OCI-M2 (cell line): Measurements from ENCODE around the gene ACTG1.
A peak's percentile ranks its signal among the peaks of the same experiment; 100 is the strongest.

ENCODE experiments used
- DNase-seq: peaks from one replicate; lab custom pipeline; 2025; ENCODE audit not compliant: unreplicated experiment; lab: John Stamatoyannopoulos, UW

The ACTG1 gene

DNA sequence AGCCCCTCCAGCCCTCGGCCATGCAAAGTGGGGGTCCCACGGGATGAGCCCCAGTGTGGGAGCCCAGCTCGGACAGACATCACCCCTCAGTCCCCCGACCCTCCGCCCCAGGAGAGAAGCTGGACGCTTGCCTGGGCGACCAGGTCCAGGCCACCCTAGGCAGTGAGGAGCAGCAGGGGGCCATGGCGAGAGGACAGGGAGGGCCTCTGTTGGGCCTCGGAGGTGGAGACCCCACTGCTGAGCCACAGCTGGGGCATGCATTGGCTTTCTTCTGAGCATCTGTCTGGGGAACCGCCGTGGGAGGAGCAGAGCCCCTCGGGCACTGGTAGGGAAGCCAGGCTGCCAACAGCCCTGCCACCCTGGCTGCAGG lies 13.0 kb downstream of the ACTG1 start:
- no peak for DNase-seq

GRCh38 chr17:81498953-81499600 lies 13.5 kb downstream of the ACTG1 start:
- DNase-seq: no peak

DNA sequence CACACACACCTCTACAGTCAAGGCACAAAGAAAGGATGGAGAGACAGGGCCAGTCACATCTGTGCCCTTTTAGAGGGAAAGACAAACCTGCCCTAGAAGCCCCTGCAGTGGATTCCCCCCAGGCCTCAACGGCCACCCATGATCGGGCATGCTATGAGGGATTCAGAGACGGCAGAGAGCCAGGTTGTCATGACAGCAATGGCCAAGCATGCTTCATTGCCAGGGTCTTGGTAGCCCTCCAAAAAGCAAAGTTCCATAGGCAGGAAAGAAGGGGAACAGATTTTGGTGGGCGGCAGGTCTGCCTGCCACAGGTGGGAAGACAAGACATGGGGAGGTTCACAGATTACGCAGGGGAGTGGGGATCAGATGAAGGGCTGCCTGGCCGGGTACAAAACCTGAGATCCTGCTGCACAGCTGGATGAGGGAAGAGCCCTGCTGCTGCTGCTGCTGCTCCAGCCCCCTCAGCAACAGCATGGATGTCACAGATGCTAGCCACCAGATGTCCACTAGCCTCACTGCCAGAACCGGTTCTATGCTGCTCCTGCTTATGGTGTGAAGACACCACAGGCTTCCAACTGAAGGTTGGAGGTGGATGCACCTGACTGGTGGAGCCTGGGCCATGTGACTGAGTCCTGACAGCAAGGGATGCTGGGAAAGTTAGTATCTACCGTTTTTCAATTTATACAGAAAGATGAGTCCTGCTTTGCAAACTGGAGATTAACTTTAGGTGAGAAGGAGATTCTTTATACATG lies 17.8 kb downstream of the ACTG1 start:
- DNase-seq: no peak

DNA sequence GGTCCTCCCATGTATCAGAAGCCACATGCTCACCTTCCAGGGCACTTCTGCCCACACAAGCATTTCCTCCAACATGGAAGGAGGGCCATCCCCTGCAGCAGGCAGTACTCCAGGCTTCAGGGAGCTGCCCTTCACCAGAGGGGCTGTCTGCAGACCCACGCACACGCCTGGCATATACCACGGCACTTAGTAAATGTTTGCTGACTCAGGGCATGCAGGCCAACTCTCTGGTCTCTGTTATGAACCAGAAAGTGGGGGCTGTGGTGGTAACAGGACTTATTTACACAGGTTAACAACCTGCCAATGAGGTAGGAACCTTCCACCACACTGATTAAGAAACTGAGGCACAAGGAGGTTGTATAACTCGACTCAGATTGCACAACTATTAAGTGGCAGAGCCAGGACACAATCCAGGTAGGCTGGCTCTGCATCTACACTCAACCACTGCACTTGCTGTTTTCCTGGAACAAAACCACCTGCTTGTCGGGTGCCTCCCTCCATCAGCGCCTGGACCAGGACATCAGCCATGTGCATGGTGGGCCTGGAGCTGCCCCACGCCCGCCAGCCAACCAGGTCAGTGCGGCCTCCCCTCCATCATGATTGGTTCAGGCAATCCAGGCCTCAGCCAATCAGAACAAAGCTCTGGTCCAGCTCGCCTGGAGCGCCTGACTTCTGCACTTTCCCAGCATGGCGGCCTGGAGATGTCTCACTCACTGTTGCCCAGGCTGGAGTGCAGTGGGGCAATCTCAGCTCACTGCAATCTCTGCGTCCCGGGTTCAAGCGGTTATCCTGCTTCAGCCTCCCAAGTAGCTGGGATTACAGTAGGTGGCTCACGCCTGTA lies 19.2 kb downstream of the ACTG1 start:
- no peak for DNase-seq

GRCh38 chr17:81492706-81493105 lies 19.9 kb downstream of the ACTG1 start:
- DNase-seq: no peak

DNA sequence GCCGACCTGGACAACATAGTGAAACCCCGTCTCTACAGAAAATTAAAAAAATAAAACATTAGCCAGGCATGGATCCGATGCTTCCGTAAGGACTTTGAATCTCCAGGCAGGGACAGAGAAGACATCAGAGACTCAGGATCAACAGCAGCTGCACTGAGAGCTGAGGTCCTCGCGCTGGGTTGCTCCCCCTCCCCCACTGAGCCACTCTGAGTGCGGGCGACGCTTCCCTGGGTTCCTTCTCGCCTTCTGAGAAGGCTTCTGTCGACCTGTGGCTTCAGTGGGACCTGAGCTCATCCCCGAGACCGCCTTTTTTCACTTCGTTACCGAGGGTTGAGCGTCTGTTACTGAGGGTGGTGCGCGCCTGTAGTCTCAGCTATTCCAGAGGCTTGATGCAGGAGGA lies 20.4 kb downstream of the ACTG1 start:
- DNase-seq: no peak

- DNase-seq: no peak
Observed at GRCh38 chr17:81491761-81492160, 20.8 kb downstream of the ACTG1 start.

DNA sequence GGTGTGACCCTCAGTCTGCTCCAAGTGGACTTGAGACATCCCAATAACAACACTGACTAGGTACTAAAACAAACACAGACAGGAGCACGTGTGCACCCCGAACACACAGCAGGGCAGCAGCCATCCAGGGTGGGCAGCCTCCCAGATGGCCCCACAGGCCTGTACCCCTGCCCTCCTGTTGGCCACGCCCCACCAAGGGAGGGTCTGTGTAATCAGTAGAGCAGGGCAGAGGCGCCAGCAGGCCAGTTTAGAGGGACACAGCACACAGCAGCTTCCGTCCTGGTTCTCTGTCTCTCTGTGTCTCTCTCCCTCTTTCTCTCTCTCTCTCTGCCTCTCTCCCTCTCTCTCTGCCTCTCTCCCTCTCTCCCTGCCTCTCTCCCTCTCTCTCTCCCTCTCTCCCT lies 21.4 kb downstream of the ACTG1 start:
- DNase-seq: no peak

DNA sequence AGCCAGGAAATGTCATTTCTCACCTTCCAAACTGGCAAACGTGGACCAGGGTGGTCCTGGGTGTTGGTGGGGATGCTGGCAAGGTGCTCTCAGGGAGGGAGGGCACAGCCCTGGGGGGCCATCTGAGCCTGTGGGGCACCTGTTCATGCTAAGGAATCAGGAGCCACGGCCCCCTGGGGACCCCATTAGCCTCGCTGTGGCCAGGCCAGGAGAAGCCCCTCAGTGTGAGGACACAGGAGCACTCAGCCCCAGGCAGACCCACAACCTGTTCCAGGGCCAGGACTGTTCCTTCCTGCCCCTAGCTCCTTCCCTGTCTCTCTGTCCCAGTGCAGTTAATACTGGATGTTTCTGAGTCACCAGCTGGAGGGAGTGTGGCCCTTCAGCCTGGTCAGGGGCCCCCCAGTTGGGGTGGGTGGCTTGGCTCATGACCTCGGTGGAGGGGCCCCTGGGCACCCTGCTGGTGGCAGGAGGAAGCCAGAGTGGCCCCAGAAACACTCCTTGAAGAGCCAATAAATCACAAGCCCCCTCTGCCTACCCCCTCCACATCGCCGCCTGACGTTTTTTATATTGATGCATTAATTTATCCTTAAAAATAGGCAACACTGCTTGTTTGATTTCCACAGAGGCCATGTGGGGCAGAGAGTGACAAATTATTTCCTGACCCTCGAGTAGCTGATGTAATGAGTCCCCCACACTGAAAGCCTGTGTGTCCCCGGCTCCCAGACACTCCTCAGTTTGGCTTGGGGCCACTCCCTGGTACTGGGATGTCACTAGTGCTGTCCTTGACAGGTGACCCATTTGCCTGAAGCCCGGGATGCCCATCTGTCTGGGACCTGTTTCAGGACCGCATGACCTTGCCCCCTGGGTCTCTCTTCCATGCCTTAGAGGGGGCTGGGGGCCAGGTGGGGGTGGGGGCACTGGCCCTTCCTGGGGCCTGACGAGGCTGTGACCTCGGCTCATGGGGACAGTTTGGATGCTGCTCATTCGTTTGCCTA lies 22.3 kb downstream of the ACTG1 start:
- DNase-seq: no peak

GRCh38 chr17:81489012-81489997 lies 23.3 kb downstream of the ACTG1 start:
- no peak for DNase-seq

DNA sequence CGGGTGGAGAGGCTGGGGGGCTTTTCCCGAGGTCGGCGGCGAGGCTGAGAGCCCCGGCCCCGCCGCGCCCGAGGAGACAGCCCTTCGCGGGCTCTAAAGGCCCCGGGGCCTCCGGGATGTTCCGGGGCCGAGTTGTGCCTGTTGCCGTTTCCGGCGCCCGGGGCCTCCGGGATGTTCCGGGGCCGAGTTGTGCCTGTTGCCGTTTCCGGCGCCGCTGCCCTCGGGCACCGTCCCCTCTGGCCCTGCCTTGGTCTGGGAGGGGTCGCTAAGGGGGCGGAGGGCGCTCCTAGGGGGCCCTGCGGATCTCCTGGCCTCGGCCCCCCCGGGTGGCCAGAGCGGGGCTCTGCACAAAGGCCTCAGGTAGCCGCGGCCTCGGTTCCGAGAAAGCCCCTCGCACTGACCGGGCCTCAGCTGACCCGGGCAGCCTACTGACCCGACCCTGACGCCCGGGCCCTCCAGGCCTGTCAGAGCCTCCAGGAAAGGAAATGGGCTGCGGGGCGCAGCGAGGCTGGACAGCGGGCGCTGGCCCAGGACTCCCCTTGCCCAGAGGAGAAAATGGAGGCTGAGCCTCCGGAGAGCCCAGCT lies 24.2 kb downstream of the ACTG1 start:
- DNase-seq: no peak

- DNase-seq: no peak
Observed at GRCh38 chr17:81487487-81488275, 24.9 kb downstream of the ACTG1 start.

DNA sequence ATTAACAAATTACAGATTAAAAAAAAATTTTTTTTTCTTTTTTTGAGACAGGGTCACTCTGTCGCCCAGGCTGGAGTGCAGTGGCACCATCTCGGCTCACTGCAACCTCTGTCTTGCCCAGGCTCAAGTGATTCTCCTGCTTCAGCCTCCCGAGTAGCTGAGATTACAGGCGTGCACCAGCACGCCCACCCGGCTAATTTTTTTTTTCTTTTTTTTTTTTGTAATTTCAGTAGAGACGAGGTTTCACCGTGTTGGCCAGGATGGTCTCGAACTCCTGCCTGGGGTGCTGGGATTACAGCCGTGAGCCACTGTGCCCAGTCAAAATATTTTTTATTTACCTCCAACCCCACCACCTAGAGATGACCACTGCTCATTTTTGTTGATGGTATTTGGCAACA lies 25.5 kb downstream of the ACTG1 start:
- DNase-seq: no peak

DNA sequence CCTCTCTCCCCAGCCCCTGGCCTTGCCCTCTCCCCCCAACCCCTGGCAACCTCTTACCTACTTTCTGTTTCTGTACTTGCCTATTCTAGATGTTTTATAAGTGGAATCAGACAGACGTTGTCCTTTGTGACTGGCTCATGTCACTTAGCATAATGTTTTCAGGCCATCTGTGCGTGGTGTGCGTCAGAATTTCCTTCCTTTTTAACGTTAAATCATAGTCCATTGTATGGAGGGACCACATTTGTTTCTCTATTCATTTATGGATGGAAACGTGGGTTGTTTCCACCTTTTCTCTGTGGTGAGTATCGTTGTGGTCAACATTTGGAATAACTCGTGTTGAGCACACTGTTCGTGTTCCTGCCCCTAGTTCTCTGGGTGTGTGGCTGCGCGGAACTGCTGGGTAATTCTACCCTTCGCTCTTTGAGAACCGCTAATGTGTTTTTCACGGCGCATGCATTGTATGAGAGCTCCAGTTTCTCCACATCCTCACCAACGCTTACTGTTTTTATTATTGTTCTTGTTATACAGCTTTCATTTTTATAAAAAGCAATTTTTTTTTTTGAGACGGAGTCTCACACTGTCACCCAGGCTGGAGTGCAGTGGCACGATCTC lies 26.3 kb downstream of the ACTG1 start:
- DNase-seq: no peak

DNA sequence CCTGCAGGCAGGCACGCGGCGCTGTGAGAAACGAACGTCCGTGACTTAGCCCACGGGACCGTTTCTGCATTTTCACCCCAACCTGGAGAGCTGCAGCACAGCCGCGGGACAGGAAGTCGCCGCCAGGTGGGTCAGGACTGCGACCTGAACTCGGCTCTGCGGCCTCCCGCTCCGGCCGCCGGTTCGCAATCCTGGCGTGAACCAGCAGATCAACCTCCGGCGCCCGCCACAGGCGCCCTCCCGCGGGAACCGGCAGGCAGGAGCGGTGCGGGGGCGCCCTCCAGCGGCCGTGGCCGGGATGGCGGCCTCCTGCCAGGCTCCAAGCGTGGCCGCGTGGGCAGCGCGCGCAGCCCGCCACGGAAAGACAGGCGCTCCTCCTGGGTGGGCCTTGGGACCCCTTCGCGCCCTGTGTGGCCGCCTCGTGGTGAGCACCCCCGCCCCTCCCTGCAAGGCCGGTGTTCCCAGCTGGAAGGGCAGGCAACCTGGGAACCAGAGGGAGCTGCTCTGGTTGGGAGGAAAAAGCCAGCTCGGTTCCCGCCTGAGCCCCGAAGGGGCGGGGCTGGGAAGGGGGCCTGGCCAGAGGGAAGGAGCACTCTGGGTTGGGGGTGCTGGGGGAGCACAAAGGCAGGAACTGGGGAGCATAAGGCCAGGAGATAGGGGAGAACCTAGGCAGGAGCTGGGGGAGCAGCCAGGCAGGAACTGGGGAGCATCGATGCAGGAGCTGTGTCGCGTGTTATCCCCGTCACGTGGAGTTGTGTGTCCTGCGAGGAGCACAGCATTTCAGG lies 28.2 kb downstream of the ACTG1 start:
- peak; percentile 39 for DNase-seq

- DNase-seq: no peak
Observed at GRCh38 chr17:81483862-81484194, 28.8 kb downstream of the ACTG1 start.

DNA sequence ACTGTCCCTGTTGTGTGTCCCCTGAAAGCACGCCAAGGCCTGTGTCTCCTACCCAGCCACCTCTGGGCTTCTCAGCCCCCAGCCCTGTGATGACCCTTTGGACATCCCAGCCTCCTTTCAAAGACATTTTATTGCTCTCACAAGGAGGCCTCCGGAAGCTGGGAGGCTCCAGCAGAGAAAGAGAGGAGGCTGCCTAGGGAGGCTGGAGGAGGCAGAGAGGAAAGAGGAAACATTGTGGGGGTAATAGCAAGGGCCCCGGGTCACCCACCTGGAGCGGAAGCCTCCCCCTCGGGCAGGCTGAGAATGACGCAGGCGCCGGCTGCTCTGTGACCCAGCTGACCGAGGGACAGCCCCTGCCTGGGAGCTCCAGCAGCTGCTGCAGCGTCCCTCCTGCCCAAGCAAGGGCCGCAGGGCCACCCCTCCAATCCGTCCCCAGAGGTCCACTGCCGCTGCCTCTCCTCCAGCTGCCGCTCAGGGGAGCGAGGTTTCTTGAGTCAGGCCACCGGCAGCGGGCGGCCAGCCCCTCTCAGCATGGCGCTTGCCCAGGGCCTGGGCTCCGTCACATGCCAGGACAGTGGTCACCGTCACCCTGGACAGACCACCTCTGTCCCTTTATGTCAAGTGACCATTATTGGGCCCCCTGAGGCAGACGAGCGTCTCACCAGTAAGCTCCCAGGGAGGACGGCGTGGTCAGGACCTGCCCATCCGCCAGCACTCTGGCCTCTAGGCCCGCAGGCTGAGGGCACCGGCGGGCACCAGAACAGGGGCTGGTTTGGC lies 29.3 kb downstream of the ACTG1 start:
- DNase-seq: no peak
